Smooth muscle cell (in vitro differentiated cells): ENCODE results near the gene CD79A. TPM values are rescaled to one million over a fixed set of nuclear protein-coding genes. Genes with fewer than 3 reads are reported as not detected.

ENCODE experiments used
- DNase-seq: peaks from one replicate; lab custom pipeline; 2025; ENCODE audit not compliant: unreplicated experiment; lab: John Stamatoyannopoulos, UW
- H2AFZ ChIP-seq: fragments of 200-600 bp; sonication (generic); 2 replicates; pipeline ENCODE4 v1.6.0; 2016; ENCODE audit warnings: antibody characterized with exemption, low read depth, mild to moderate bottlenecking
- H3F3A ChIP-seq: fragments of 200-600 bp; sonication (generic); 2 replicates; pipeline ENCODE4 v1.6.0; 2017; ENCODE audit warnings: antibody characterized with exemption, low read depth
- H3K27ac ChIP-seq: fragments of 200-600 bp; sonication (generic); 2 replicates; pipeline ENCODE4 v1.5.1; 2016; ENCODE audit warnings: low read depth, mild to moderate bottlenecking
- H3K27me3 ChIP-seq: fragments of 200-600 bp; sonication (generic); 2 replicates; pipeline ENCODE4 v1.6.1; 2016; ENCODE audit warnings: low read depth, mild to moderate bottlenecking
- H3K36me3 ChIP-seq: fragments of 200-600 bp; sonication (generic); 2 replicates; pipeline ENCODE4 v1.5.1; 2016; ENCODE audit warnings: low read depth
- H3K4me1 ChIP-seq: fragments of 200-600 bp; sonication (generic); 2 replicates; pipeline ENCODE4 v1.5.1; 2016; ENCODE audit warnings: low read depth
- H3K4me2 ChIP-seq: fragments of 200-600 bp; sonication (generic); 2 replicates; pipeline ENCODE4 v1.6.0; 2016; ENCODE audit warnings: mild to moderate bottlenecking
- H3K4me3 ChIP-seq: fragments of 200-600 bp; sonication (generic); 2 replicates; pipeline ENCODE4 v1.5.1; 2016; ENCODE audit warnings: mild to moderate bottlenecking
- H3K79me2 ChIP-seq: fragments of 200-600 bp; sonication (generic); 2 replicates; pipeline ENCODE4 v1.6.0; 2016; ENCODE audit warnings: low read depth, mild to moderate bottlenecking
- H3K9ac ChIP-seq: fragments of 200-600 bp; sonication (generic); 2 replicates; pipeline ENCODE4 v1.6.0; 2016; ENCODE audit warnings: low read depth
- H3K9me3 ChIP-seq: fragments of 200-600 bp; sonication (generic); replicated peaks from 2 replicates; pipeline ENCODE4 v1.5.1; 2016; ENCODE audit warnings: low read depth
- H4K20me1 ChIP-seq: fragments of 200-600 bp; sonication (generic); 2 replicates; pipeline ENCODE4 v1.6.0; 2016; ENCODE audit warnings: low read depth
- CTCF ChIP-seq: fragments of 200-600 bp; sonication (generic); IDR thresholded peaks from 2 replicates; pipeline ENCODE4 v1.5.1; 2017; ENCODE audit warnings: borderline replicate concordance, mild to moderate bottlenecking, antibody characterized with exemption; ENCODE audit not compliant: insufficient read depth, poor library complexity, severe bottlenecking
- WGBS: methylation state at CpG from one replicate; pipeline ENCODE4 v1.1.7; 2016; ENCODE audit warnings: low lambda C conversion rate; 5-methylcytosine and 5-hydroxymethylcytosine counted together
- polyA plus RNA-seq: library from polyadenylated mRNA; unstranded; fragments of >200 nt; fragmentation: Nextera tagmentation; extraction: Ambion mirVana; gene quantifications from 2 replicates; pipeline ENCODE4 v1.2.1, GENCODE V29; 2016
- total RNA-seq: library from RNA; depleted of rRNA; stranded (reverse); fragments of >200 nt; gene quantifications from 2 replicates; pipeline ENCODE4 v1.2.3, GENCODE V29; 2014

CD79A gene
- total and polyA plus RNA-seq, 2 experiments from 2014 or later: 0.41 TPM; not detected in 1

- no peak overlapping the region for H3K4me2 ChIP-seq
- no peak overlapping the region for H3K4me3 ChIP-seq
- no peak overlapping the region for H3K27ac ChIP-seq
- peaks cover 80% of the 10 kb centered on the region for H4K20me1 ChIP-seq
- DNase-seq: no peak
- H3K9me3 ChIP-seq: no peaks in the 10 kb centered on the region
- no peaks in the 10 kb centered on the region for H3K27me3 ChIP-seq
- 91% methylated on average over 11 of the region's 11 CpGs for WGBS
- TF ChIP-seq CTCF: no peak
- peaks cover 21% of the 10 kb centered on the region for H3K4me1 ChIP-seq
- H2AFZ ChIP-seq: no peak overlapping the region
- peaks cover 79% of the 10 kb centered on the region for H3K79me2 ChIP-seq
- peaks cover 15% of the 10 kb centered on the region for H3F3A ChIP-seq
- H3K9ac ChIP-seq: no peak overlapping the region
- peaks cover 5% of the 10 kb centered on the region for H3K36me3 ChIP-seq
Measured at GRCh38 chr19:41863209-41863931, 13.7 kb upstream of the CD79A start.

- H3K9me3 ChIP-seq: no peaks in the 10 kb centered on the region
- H3K9ac ChIP-seq: no peak overlapping the region
- no peak for DNase-seq
- no peaks in the 10 kb centered on the region for H3K27me3 ChIP-seq
- H3K4me1 ChIP-seq: peaks cover 17% of the 10 kb centered on the region
- no peak overlapping the region for H2AFZ ChIP-seq
- peak overlapping the region; percentile 1 for H3K27ac ChIP-seq
- H3F3A ChIP-seq: peaks cover 15% of the 10 kb centered on the region
- WGBS: 94% methylated on average over 5 of the region's 5 CpGs
- no peak overlapping the region for H3K4me3 ChIP-seq
- H3K36me3 ChIP-seq: peaks cover 5% of the 10 kb centered on the region
- H3K4me2 ChIP-seq: no peak overlapping the region
- peaks cover 90% of the 10 kb centered on the region for H4K20me1 ChIP-seq
- TF ChIP-seq CTCF: no peak
- H3K79me2 ChIP-seq: peaks cover 79% of the 10 kb centered on the region
Measured at GRCh38 chr19:41864374-41864773, 12.7 kb upstream of the CD79A start.

- no peak for TF ChIP-seq CTCF
- DNase-seq: no peak
Measured at GRCh38 chr19:41866284-41866683, 10.8 kb upstream of the CD79A start.

More at GRCh38 chr19:41866284-41866683, 10.8 kb upstream of the CD79A start:
- H3K9ac ChIP-seq: no peak overlapping the region
- WGBS: 93% methylated on average over 3 of the region's 3 CpGs
- peaks cover 67% of the 10 kb centered on the region for H3K79me2 ChIP-seq
- H3K27ac ChIP-seq: no peak overlapping the region
- no peaks in the 10 kb centered on the region for H3K9me3 ChIP-seq
- peaks cover 31% of the 10 kb centered on the region for H3F3A ChIP-seq
- no peak overlapping the region for H2AFZ ChIP-seq
- H3K36me3 ChIP-seq: peaks cover 5% of the 10 kb centered on the region
- no peak overlapping the region for H3K4me2 ChIP-seq
- H3K4me1 ChIP-seq: peaks cover 13% of the 10 kb centered on the region
- no peaks in the 10 kb centered on the region for H3K27me3 ChIP-seq
- H3K4me3 ChIP-seq: no peak overlapping the region
- peaks cover 100% of the 10 kb centered on the region for H4K20me1 ChIP-seq
